Naive B cell (primary cell): Measurements from ENCODE around the gene EIF5. TPM values are rescaled to one million over a fixed set of nuclear protein-coding genes. Genes with fewer than 3 reads are reported as not detected.
A peak's percentile ranks its signal among the peaks of the same experiment; 100 is the strongest.

Experiments used
- ATAC-seq, 2 donors: fragments of 150-1000 bp; cut with Tn5 transposase; 2 replicates each; pipeline ENCODE4 v1.10.0; 2021; ENCODE audit warnings: low read depth in 2 of 2, mild to moderate bottlenecking in 2 of 2, moderate library complexity in 2 of 2
- DNase-seq: peaks from one replicate; pipeline ENCODE4 v3.0.0; 2022
- H3K27ac Mint-ChIP-seq, 6 donors: one replicate each; pipeline ENCODE4 v1.8.0; 2020 to 2022; ENCODE audit warnings: mild to moderate bottlenecking in 6 of 6, mixed read lengths in 6 of 6, moderate library complexity in 5 of 6, inconsistent platforms in 2 of 6
- H3K27me3 Mint-ChIP-seq, 3 donors: one replicate each; pipeline ENCODE4 v1.8.0; 2021 to 2022; ENCODE audit warnings: mixed read lengths in 3 of 3, mild to moderate bottlenecking in 1 of 3
- H3K36me3 Mint-ChIP-seq, 2 donors: one replicate each; pipeline ENCODE4 v1.8.0; 2020 to 2022; ENCODE audit warnings: mixed read lengths in 2 of 2, inconsistent platforms in 1 of 2, mild to moderate bottlenecking in 1 of 2
- H3K4me1 Mint-ChIP-seq, 3 donors: one replicate each; pipeline ENCODE4 v1.8.0; 2020 to 2022; ENCODE audit warnings: mixed read lengths in 3 of 3, inconsistent platforms in 1 of 3, mild to moderate bottlenecking in 1 of 3, moderate library complexity in 1 of 3
- H3K4me3 Mint-ChIP-seq, 8 donors: one replicate each; pipeline ENCODE4 v1.8.0; 2020 to 2022; ENCODE audit warnings: mild to moderate bottlenecking in 8 of 8, mixed read lengths in 8 of 8, moderate library complexity in 8 of 8, inconsistent platforms in 2 of 8
- H3K9me3 Mint-ChIP-seq, 7 donors: one replicate each; pipeline ENCODE4 v1.8.0; 2020 to 2022; ENCODE audit warnings: mixed read lengths in 7 of 7, mild to moderate bottlenecking in 5 of 7, inconsistent platforms in 2 of 7, moderate library complexity in 1 of 7
- polyA plus RNA-seq, 6 donors: library from polyadenylated mRNA; unstranded; fragments of 300-500 nt; fragmentation: Illumina TruSeq; gene quantifications; one replicate each; pipeline ENCODE4 v1.2.3, GENCODE V29; 2021; ENCODE audit warnings: low read depth in 6 of 6

EIF5 gene
- polyA plus RNA-seq, 6 donors from 2014 or later = 419 to 531 (median 455) TPM

DNA sequence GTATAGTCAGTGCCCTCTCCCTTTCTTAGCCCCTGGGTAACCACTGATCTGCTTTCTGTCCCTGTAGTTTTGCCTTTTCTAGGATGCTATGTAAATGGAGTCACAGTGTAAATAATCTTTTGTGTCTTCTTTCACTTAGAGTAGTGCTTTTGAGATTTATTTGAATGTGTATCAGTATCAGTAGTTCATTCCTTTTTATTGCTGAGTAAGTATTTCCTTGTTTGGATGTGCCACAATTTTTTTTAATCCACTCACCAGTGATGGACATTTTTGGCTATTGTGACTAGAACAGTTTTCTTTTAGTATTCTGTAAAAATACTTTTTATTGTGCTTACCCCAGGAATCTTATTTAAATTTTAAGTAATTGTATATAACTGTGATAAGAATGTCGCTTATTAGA lies 54.6 kb downstream of the EIF5 start:
- H3K4me1 Mint-ChIP-seq = peaks cover 8 to 82% (median 45%) of the 10 kb centered on the region in 3 donors

GRCh38 chr14:103390605-103391004 lies 56.6 kb downstream of the EIF5 start:
- H3K4me3 Mint-ChIP-seq = peak overlapping the region in 1 of 8 donors; percentile 36
- H3K27me3 Mint-ChIP-seq = no peaks in the 10 kb centered on the region
- H3K27ac Mint-ChIP-seq = no peak overlapping the region
- no peak for DNase-seq
- no peaks in the 10 kb centered on the region for H3K9me3 Mint-ChIP-seq
- ATAC-seq = no peak
- peaks cover 24 to 89% (median 50%) of the 10 kb centered on the region in 3 donors for H3K4me1 Mint-ChIP-seq
- no peaks in the 10 kb centered on the region for H3K36me3 Mint-ChIP-seq

More for the DNA sequence above, 54.6 kb downstream of the EIF5 start:
- H3K36me3 Mint-ChIP-seq = no peaks in the 10 kb centered on the region
- H3K4me3 Mint-ChIP-seq = peak overlapping the region in 3 of 8 donors; percentile 40 to 90 (median 80)
- peak overlapping the region in 3 of 6 donors; percentile 4 to 84 (median 47) for H3K27ac Mint-ChIP-seq
- no peaks in the 10 kb centered on the region for H3K9me3 Mint-ChIP-seq
- ATAC-seq (no peak), DNase-seq (no peak)
- no peaks in the 10 kb centered on the region for H3K27me3 Mint-ChIP-seq

GRCh38 chr14:103391048-103391447 lies 57.0 kb downstream of the EIF5 start:
- DNase-seq (peak; percentile 53), ATAC-seq (peak; percentile 92 to 93)
- no peaks in the 10 kb centered on the region for H3K36me3 Mint-ChIP-seq
- no peaks in the 10 kb centered on the region for H3K27me3 Mint-ChIP-seq
- H3K4me1 Mint-ChIP-seq = peaks cover 28 to 92% (median 53%) of the 10 kb centered on the region in 3 donors
- H3K4me3 Mint-ChIP-seq = peak overlapping the region in 1 of 8 donors; percentile 70
- no peak overlapping the region for H3K27ac Mint-ChIP-seq
- H3K9me3 Mint-ChIP-seq = no peaks in the 10 kb centered on the region

GRCh38 chr14:103392106-103392505 lies 58.1 kb downstream of the EIF5 start:
- DNase-seq (no peak), ATAC-seq (no peak)
- Mint-ChIP-seq H3K4me3 (no peak overlapping the region), H3K4me1 (peaks cover 28 to 92% (median 51%) of the 10 kb centered on the region in 3 donors), H3K36me3 (no peaks in the 10 kb centered on the region), H3K9me3 (no peaks in the 10 kb centered on the region), H3K27me3 (no peaks in the 10 kb centered on the region), H3K27ac (no peak overlapping the region)

- Mint-ChIP-seq H3K4me3 (no peak overlapping the region), H3K9me3 (no peaks in the 10 kb centered on the region), H3K27me3 (no peaks in the 10 kb centered on the region), H3K27ac (no peak overlapping the region), H3K36me3 (no peaks in the 10 kb centered on the region), H3K4me1 (peaks cover 26 to 93% (median 49%) of the 10 kb centered on the region in 3 donors)
- ATAC-seq = no peak
- no peak for DNase-seq
Measured at GRCh38 chr14:103392572-103392971, 58.5 kb downstream of the EIF5 start.

DNA sequence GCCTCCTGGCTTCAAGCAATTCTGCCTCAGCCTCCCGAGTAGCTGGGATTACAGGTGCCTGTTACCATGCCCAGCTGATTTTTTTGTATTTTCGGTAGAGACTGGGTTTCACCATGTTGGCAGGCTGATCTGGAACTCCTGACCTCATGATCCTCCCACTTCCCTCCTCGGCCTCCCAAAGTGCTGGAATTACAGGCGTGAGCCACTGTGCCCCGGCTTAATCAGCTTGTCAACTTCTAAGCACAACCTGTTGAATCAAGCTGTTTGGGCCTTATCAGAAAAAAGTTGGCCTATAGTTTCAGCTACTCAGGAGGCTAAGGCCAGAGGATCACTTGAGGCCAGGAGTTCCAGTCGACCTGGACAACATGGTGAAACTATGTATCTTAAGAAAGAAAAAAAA lies 59.0 kb downstream of the EIF5 start:
- DNase-seq (no peak), ATAC-seq (no peak)
- Mint-ChIP-seq H3K27me3 (no peaks in the 10 kb centered on the region), H3K9me3 (no peaks in the 10 kb centered on the region), H3K4me1 (peaks cover 31 to 93% (median 49%) of the 10 kb centered on the region in 3 donors), H3K36me3 (no peaks in the 10 kb centered on the region), H3K4me3 (no peak overlapping the region), H3K27ac (no peak overlapping the region)

DNA sequence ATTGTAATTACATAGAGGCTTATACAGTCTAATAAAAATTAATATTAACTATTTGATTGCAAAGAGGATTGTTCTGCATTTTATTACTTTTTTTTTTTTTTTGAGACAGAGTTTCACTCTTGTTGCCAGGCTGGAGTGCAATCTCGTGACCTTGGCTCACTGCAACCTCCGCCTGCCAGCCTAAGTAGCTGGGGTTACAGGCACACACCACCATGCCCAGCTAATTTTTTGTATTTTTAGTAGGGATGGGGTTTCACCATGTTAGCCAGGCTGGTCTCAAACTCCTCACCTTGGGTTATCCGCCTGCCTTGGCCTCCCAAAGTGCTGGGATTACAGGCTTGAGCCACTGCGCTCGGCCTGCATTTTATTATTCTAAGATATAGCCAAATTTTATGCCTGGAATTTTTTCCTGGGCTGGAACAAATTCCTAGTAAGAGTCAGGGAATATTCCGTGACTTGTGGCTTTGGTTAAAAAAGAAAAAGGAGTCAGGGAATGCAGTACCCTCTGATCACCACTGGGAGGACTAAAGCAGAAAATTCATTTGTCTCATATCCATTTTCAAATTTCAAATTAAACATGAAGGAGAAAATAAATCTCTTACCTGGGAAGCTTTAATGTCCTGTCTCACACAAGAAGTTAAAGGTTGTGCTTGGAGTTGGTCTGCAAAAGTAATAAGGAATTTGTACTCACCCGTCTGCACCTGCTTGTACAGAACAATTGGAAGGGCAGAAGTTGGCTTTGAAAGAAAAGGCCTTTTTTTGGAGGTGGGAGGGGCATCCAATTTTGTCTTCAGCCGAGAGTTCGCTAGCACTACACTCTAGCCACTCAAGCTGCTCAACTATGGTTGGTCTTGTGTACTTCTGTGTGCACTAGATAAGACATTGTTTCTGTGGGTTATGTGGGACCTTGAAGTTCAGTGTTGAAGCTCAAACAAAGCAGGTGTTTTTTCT lies 59.9 kb downstream of the EIF5 start:
- no peak for ATAC-seq
- Mint-ChIP-seq H3K27me3 (no peaks in the 10 kb centered on the region), H3K4me1 (peaks cover 35 to 90% (median 48%) of the 10 kb centered on the region in 3 donors), H3K27ac (peak overlapping the region in 3 of 6 donors; percentile 21 to 60 (median 51)), H3K9me3 (no peaks in the 10 kb centered on the region), H3K4me3 (peak overlapping the region in 1 of 8 donors; percentile 47), H3K36me3 (no peaks in the 10 kb centered on the region)
- peak; percentile 14 for DNase-seq

Other genes with a start within 250 kb of the EIF5 start
- gene EXOC3L4, start 239.5 kb upstream of the EIF5 start, polyA plus RNA-seq = not detected
- gene TNFAIP2, start 210.8 kb upstream of the EIF5 start, polyA plus RNA-seq = 1 to 10 TPM in 1 of 6 donors, under 1 TPM in 2, not detected in 3; 0.41 to 2.1 (median 0.43) TPM
- gene MARK3, start 51.2 kb downstream of the EIF5 start, polyA plus RNA-seq = 10 to 100 TPM; 31.4 to 61.4 (median 34.6) TPM
- under 1 TPM in 2 of 6 donors, not detected in 4; 0.80 to 1.00 TPM for gene CKB, start 188.6 kb downstream of the EIF5 start, polyA plus RNA-seq
- 10 to 100 TPM in 1 of 6 donors, 1 to 10 TPM in 5; 6.2 to 13.9 (median 8.3) TPM for gene TRMT61A, start 195.0 kb downstream of the EIF5 start, polyA plus RNA-seq
- gene BAG5, start 228.4 kb downstream of the EIF5 start, polyA plus RNA-seq = 10 to 100 TPM; 11.0 to 55.5 (median 41.9) TPM
- gene COA8, start 228.7 kb downstream of the EIF5 start, polyA plus RNA-seq = 10 to 100 TPM; 47.5 to 70.7 (median 57.8) TPM